HG03064 (cell line): ENCODE results near the gene GPALPP1.
"Not testable (repeated sequence)": the region's sequence is repeated elsewhere in the genome, so short reads cannot be mapped to it uniquely, and the experiment has no call there.

Experiments used
- ATAC-seq: cut with Tn5 transposase; IDR thresholded peaks from one replicate; pipeline ENCODE4 v1.9.1; 2021; ENCODE audit warnings: low read depth; ENCODE audit not compliant: unreplicated experiment

The GPALPP1 gene

GRCh38 chr13:45055902-45056648 is 66.7 kb downstream of the GPALPP1 start:
- no peak for ATAC-seq

- no peak for ATAC-seq
Observed at GRCh38 chr13:45060062-45060461, 70.7 kb downstream of the GPALPP1 start.

GRCh38 chr13:45063261-45063860 is 74.0 kb downstream of the GPALPP1 start:
- ATAC-seq: no peak

- ATAC-seq: not testable (repeated sequence)
Observed at GRCh38 chr13:45063889-45064288, 74.6 kb downstream of the GPALPP1 start.

GRCh38 chr13:45064889-45065288 is 75.6 kb downstream of the GPALPP1 start:
- no peak for ATAC-seq

- no peak for ATAC-seq
Observed at GRCh38 chr13:45068036-45069001, 79.0 kb downstream of the GPALPP1 start.

- no peak for ATAC-seq
Observed at GRCh38 chr13:45073809-45074208, 84.5 kb downstream of the GPALPP1 start.

- ATAC-seq: no peak
Observed at GRCh38 chr13:45074721-45075120, 85.4 kb downstream of the GPALPP1 start.

GRCh38 chr13:45078003-45078402 is 88.7 kb downstream of the GPALPP1 start:
- ATAC-seq: no peak
